BE2C (cell line): Measurements from ENCODE around the gene LRP5.
"Not testable (repeated sequence)": the region's sequence is repeated elsewhere in the genome, so short reads cannot be mapped to it uniquely, and the experiment has no call there.

Experiments
- DNase-seq: peaks from one replicate; pipeline ENCODE4 v3.0.0-alpha.2; 2020
- H3K27me3 ChIP-seq: fragments of 250-450 bp; sonication (Bioruptor Pico); 2 replicates; pipeline ENCODE4 v1.5.1; 2020; ENCODE audit warnings: mild to moderate bottlenecking
- H3K36me3 ChIP-seq: fragments of 250-450 bp; sonication (Bioruptor Pico); 2 replicates; pipeline ENCODE4 v1.5.1; 2020; ENCODE audit warnings: mild to moderate bottlenecking
- H3K4me1 ChIP-seq: fragments of 250-450 bp; sonication (Bioruptor Pico); 2 replicates; pipeline ENCODE4 v1.5.1; 2020
- H3K4me3 ChIP-seq: 2 replicates; pipeline ENCODE4 v1.5.1; 2011; ENCODE audit warnings: low read depth, low read length
- H3K9me3 ChIP-seq: fragments of 250-450 bp; sonication (Bioruptor Pico); 2 replicates; pipeline ENCODE4 v1.5.1; 2020
- CTCF ChIP-seq: IDR thresholded peaks from 2 replicates; pipeline ENCODE4 v1.5.1; 2012; ENCODE audit warnings: mild to moderate bottlenecking, low read depth, low read length

Gene LRP5

GRCh38 chr11:68343761-68344256, 31.4 kb downstream of the LRP5 start:
- no peak for TF ChIP-seq CTCF
- Histone ChIP-seq H3K4me1 (peaks cover 11% of the 10 kb centered on the region), H3K36me3 (peaks cover 10% of the 10 kb centered on the region), H3K9me3 (no peaks in the 10 kb centered on the region), H3K4me3 (no peak overlapping the region), H3K27me3 (no peaks in the 10 kb centered on the region)
- no peak for DNase-seq

GRCh38 chr11:68344821-68345220, 32.4 kb downstream of the LRP5 start:
- not testable (repeated sequence) for H3K9me3 ChIP-seq, H3K4me3 ChIP-seq, DNase-seq, H3K27me3 ChIP-seq
- peaks cover 11% of the 10 kb centered on the region for H3K4me1 ChIP-seq
- H3K36me3 ChIP-seq, result peaks cover 18% of the 10 kb centered on the region

GRCh38 chr11:68345776-68346461, 33.5 kb downstream of the LRP5 start:
- no peak for TF ChIP-seq CTCF
- no peaks in the 10 kb centered on the region for H3K9me3 ChIP-seq
- peaks cover 7% of the 10 kb centered on the region for H3K4me1 ChIP-seq

GRCh38 chr11:68346462-68346790, 34.0 kb downstream of the LRP5 start:
- no peaks in the 10 kb centered on the region for H3K9me3 ChIP-seq
- peaks cover 3% of the 10 kb centered on the region for H3K4me1 ChIP-seq
- TF ChIP-seq CTCF, result no peak
- H3K27me3 ChIP-seq, result no peaks in the 10 kb centered on the region
- H3K36me3 ChIP-seq, result peaks cover 26% of the 10 kb centered on the region
- H3K4me3 ChIP-seq, result no peak overlapping the region
- no peak for DNase-seq

More at GRCh38 chr11:68345776-68346461, 33.5 kb downstream of the LRP5 start:
- no peak for DNase-seq
- H3K27me3 ChIP-seq, result no peaks in the 10 kb centered on the region
- peaks cover 26% of the 10 kb centered on the region for H3K36me3 ChIP-seq
- no peak overlapping the region for H3K4me3 ChIP-seq

- Histone ChIP-seq H3K27me3 (no peaks in the 10 kb centered on the region), H3K36me3 (peaks cover 26% of the 10 kb centered on the region), H3K4me3 (no peak overlapping the region), H3K9me3 (no peaks in the 10 kb centered on the region), H3K4me1 (no peaks in the 10 kb centered on the region)
- no peak for DNase-seq
- no peak for TF ChIP-seq CTCF
Observed at GRCh38 chr11:68347345-68347744, 35.0 kb downstream of the LRP5 start.

- no peak overlapping the region for H3K4me3 ChIP-seq
- no peaks in the 10 kb centered on the region for H3K9me3 ChIP-seq
- H3K27me3 ChIP-seq, result no peaks in the 10 kb centered on the region
- no peaks in the 10 kb centered on the region for H3K4me1 ChIP-seq
- no peak for DNase-seq
- TF ChIP-seq CTCF, result no peak
- peaks cover 26% of the 10 kb centered on the region for H3K36me3 ChIP-seq
Observed at GRCh38 chr11:68347841-68348240, 35.5 kb downstream of the LRP5 start.
